Measurements from ENCODE around the gene TAAR2.
"Not testable (repeated sequence)": the region's sequence is repeated elsewhere in the genome, so short reads cannot be mapped to it uniquely, and the experiment has no call there.

TAAR2 gene

DNA sequence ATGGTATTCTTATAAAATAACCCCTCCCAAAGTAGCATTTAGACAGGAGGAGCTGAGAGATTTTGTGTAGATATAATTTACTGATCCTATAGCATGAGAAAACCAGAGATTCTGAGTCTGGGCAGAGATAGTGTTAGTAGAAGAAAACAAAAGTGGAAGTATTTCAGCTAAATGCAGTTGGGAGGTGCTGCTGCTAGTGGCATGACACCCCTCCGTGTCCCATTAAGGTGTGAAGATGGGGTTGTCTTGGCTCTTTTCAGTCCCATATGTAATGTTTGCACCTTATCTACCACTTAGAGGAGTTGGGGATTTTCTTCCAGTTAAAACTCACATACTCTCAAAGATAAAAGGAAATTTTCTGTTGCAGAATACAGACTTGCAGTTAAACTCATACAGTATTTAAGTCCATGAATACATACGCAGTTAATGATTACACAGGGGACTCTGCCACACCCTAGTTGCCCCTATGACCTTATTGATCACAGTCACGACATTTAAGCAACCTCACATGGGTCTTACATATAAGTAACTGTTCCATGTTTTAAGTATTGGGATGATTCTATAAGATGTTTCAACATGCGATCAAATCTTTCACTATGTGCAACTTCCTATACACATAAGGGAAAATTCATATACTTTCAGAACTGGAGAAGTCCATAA lies 11.5 kb downstream of the TAAR2 start:
- no peak for DNase-seq (ENCODE audit: low spot score)

DNA sequence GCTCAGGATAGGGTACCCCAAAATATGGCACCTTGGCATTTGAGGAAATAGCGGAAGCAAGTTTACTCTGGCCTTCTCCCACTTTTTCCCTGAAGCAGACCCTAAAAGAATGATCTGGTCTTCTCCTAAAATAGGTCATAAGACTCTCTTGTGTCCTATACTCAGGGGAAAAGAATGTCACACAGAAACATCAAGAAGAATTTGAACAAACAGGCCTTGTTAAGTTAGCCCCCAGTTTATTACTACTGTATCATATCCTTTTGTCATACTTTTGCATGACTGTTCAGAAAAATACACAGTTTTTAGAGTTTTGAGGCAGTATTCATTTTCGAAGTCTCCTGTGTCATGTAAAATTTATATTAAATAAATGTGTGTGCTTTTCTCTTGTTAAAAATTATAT lies 12.5 kb downstream of the TAAR2 start:
- no peak for DNase-seq (ENCODE audit: low spot score)

DNA sequence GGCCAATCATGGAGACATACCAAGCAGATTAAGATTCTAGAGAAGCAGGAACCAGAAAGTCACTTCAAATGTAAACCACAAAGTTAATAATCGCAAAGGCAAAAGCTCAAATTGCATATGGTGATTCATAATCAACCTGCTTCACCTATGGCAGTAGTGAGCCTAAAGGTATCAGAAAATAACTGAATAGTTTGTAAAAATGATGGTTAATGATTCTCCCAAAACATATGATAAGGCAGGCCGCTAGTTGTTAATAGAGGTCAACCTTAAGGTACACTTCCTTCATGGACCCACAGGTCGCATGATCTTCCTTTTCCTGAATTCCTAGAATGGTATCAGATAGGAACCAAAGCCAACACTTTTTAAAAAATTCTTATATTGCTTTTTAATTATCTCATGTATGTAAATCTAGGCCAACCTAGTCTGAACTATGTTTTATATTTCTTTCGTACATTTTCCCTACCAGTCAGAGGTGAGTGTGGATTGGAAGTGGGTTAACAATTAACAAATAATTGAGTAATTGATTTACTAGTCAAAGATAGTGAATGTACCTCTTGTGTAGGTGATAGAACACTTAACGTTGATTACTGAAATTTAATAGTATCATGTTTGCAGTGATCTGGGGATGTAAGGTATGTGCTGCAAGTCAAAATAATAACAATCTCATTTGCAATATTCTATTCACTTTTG lies 16.4 kb downstream of the TAAR2 start:
- DNase-seq (ENCODE audit: low spot score): no peak

DNA sequence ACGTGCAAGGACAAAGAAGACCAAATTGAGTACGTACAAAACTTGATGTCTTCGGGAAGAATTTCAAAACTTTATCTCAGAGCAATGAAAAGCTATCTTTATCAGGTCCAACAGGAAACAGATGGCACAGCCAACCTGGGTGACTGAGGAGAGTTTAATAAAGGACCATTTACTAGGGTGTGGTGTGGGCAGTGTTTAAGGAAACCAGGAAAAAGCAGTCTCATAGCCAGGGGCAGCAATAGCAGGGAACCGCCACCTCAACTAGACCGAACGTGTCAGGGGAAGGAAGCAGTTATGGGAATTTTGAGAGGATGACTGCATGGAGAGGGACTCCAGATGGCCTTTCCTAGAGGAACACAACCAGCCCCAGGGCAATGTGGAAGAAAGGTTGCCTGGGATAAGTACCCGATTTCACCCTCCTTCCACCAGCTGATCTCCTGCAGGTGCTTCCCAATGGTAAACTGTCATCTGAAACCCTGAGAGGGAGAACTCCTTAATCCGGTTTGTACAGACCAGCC lies 19.4 kb downstream of the TAAR2 start:
- no peak for DNase-seq (ENCODE audit: low spot score)

GRCh38 chr6:132600900-132601299 lies 23.2 kb downstream of the TAAR2 start:
- DNase-seq (ENCODE audit: low spot score): not testable (repeated sequence)

GRCh38 chr6:132598473-132598872 lies 25.6 kb downstream of the TAAR2 start:
- DNase-seq (ENCODE audit: low spot score): peak; percentile 47

DNA sequence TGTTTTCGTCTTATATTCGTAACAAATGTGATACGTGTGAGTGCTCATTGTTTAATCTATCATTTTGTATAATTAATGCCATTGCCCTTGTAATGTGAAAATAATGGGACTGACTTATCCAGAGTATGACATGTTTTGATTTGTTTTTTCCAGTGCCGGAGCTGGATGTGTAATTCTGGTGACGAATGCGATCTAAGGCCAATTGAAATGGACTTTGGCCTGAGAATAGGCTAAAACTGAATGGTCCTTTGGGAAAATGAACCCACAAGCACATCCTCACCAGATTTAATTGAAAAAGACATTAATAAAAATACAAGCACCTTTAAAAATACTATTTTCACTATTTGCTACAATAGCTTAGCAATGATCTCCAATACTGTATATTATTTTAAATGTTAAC lies 27.9 kb downstream of the TAAR2 start:
- DNase-seq (ENCODE audit: low spot score): no peak

GRCh38 chr6:132592855-132593254 lies 31.2 kb downstream of the TAAR2 start:
- no peak for DNase-seq (ENCODE audit: low spot score)

DNA sequence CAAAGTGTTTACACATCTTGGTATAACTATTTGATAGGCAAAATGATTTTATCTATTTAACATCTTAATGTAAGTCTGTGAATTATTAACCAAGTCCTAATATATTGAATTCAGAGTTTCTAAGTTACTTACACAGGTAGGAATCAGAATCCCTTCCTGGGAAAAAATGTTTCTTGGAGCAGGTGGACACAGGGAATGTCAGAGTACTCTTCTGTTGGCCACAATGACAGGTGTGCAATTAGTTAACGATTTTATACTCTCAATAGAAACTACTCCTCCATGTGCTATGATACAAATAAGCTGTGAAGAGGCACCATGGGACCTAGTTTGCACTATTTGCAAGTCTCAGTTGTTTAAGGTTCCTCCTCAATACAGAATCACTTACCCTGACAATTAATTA lies 33.7 kb downstream of the TAAR2 start:
- DNase-seq (ENCODE audit: low spot score): no peak

DNA sequence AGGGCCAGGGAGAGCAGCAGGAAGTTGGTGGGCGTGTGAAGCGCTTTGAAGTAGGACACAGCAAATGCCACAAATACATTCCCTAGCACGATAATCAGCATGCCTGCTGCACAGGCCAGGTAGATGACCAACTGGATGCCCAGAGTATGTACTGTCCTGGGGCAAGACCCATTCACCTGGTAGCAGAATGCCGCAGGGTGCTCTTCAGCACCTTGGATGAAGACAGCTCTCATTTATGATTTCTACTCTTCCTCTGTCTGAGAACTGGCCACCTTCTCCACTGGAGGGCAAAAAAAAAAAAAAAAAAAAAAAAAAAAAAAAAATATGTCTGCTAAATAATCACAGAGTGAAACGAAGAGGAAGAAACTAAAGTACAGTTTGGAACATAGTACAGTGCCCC lies 34.6 kb downstream of the TAAR2 start, which contains the start of gene TAAR5:
TAAR5 (minus strand) TSS at position 288 of the 400 bp plus-strand sequence; CDS start at position 233, 55 bp downstream.
- DNase-seq (ENCODE audit: low spot score): no peak

DNA sequence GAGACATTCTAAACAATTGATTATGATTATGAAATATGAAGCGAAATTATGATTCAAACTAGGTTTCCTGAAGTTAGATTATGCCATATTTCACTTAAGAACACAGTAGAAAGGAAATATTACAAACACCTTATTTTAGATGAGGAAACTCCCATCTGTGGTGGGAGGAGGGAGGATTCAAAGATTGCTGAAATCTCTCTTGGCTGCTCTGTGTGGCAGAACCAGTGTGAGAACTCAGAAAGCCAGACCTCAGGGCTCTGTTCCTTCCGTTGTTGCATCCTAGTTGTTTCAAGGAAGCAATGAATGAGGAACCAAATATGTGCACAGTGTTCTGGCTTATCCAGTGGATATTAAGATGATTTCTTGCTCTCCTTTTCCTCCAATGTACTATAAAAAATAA lies 36.7 kb downstream of the TAAR2 start:
- no peak for DNase-seq (ENCODE audit: low spot score)

GRCh38 chr6:132584698-132585097 lies 39.4 kb downstream of the TAAR2 start:
- no peak for DNase-seq (ENCODE audit: low spot score)

DNA sequence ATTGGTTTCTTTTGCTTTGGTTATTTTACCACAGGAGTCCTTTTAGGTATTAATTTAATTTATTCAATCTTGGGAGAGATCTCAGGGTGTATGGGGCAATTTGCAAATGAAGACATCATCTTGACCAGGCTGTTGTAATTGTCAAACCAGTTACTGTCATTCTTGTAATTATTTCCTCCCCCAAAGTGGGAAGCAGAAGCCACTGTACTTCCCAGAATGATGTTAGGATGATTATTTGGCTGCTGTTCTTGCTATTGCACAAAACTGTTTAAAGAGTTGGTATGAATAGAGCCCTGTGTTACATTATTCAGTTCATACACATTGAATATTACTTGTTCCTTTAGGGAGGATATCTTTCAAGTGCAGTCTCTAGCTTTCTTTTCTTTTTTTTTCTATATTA lies 52.3 kb downstream of the TAAR2 start:
- DNase-seq (ENCODE audit: low spot score): no peak

DNA sequence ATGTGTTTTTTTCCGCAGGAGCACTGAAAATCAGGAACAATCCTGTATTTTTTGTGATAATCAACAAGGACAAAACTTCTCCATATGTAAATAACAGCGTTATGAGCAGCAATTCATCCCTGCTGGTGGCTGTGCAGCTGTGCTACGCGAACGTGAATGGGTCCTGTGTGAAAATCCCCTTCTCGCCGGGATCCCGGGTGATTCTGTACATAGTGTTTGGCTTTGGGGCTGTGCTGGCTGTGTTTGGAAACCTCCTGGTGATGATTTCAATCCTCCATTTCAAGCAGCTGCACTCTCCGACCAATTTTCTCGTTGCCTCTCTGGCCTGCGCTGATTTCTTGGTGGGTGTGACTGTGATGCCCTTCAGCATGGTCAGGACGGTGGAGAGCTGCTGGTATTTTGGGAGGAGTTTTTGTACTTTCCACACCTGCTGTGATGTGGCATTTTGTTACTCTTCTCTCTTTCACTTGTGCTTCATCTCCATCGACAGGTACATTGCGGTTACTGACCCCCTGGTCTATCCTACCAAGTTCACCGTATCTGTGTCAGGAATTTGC lies 53.8 kb downstream of the TAAR2 start, which contains the start of gene TAAR6:
TAAR6 (plus strand) TSS at position 102 of the 557 bp plus-strand sequence; CDS start at position 102, 0 bp downstream.
- no peak for DNase-seq (ENCODE audit: low spot score)

GRCh38 chr6:132569170-132569569 lies 54.9 kb downstream of the TAAR2 start:
- DNase-seq (ENCODE audit: low spot score): no peak

GRCh38 chr6:132568611-132569010 lies 55.5 kb downstream of the TAAR2 start:
- DNase-seq (ENCODE audit: low spot score): no peak

DNA sequence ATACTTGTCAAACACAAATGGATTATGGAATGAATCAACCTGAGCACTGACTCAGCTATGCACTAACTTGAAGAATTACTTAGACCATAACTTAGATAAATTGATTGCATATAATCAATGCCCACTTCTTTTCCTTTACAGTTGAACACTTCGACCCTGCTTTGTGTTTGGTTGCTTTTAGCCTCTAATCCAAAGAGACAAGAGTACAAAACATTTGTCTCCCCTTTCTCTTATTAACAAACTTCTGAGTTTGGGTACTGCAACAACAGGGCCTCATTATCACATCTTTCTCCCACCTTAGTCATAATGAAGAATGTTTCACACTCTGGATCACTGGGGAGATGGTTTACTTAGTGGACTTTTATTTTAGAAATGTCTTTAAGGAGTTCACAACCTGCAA lies 56.5 kb downstream of the TAAR2 start:
- DNase-seq (ENCODE audit: low spot score): no peak

Measured in ecto neural progenitor cell (in vitro differentiated cells).